Stimulated activated CD8-positive, alpha-beta memory T cell treated with anti-CD3 and anti-CD28 coated beads, Interleukin-7, amount 100 ng/mL, for 4 hours (primary cell): ENCODE measurements around the gene CDH1.
"Not testable (repeated sequence)": the region's sequence is repeated elsewhere in the genome, so short reads cannot be mapped to it uniquely, and the experiment has no call there.

Experiments used
- DNase-seq, 2 donors: peaks; one replicate each; pipeline ENCODE4 v3.0.0-alpha.2; 2020; ENCODE audit warnings: low read depth in 2 of 2

The CDH1 gene

DNA sequence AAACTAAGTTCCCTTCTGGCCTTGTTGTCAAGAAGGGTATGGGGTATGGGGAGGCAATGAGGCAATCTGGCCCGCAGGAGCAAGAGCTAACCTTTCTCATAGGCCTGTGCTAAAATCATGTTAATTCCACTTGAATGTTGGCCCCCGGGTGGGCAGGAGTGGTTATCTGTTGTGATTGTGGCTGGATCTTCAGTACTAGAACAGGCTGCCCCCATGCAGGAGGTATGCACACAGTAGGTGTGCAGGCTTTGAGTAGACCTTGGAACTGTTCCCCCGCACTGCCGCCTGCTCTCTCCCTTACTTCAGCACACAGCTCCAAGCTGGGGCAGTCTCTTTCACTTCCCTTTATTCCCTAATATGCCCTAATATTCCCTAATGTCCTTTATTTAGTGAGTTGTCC lies 53.9 kb downstream of the CDH1 start:
- DNase-seq = no peak

DNA sequence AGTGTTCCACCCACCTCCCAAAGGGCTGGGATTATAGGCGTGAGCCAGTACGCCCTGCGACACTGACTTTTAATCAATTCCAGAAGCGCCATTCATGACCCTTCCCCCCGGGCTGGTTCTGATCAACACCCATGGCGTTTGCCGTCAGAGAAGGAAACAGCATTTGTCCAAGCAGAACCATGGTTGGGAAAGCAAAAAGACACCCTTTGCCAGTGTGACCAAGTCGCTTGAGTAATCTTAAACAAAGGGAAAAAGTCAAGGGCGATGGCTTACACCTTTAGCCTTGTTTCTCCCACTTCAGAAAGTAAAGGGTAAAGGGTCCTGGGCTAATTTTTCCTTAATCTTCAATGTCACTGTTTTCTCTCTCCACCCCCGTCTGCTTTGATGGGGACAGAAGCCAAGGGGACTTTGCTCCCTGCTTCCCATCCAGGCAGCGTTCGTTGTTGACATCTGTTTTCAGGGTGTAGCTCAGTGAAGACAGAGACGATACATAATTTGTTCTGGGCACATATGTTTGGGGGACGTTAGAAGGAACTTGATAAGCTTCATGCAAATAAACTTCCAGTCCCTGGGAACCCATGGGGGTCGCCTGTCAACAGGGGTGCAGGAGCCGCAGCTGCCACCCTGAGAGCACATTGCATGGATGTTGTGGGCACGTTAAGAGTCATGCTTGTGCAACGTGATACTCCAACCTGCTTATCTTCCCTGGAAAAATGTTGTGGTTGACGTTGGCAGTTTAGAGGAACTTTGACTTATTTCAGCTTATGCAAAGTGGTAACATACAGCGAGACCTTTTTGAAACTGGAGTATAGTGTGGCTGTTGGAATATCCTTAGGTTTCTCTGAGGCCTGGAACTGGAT lies 55.6 kb downstream of the CDH1 start:
- DNase-seq = no peak

DNA sequence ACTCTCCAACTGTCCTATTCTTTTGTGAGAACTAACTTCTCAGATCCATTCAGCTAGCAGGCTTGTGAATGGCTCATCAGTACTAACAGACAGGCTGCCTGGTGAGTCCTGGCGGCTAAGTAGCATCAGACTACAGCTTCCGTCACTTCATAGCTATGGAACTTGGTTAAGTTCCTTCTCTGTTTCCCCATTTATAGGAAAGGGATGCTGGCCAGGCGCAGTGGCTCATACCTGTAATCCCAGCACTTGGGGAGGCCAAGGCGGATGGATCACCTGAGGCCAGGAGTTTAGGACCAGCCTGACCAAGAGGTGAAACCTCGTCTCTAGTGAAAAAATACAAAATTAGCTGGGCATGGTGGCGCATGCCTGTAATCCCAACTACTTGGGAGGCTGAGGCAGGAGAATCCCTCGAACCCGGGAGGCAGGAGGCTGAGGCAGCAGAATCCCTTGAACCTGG lies 56.3 kb downstream of the CDH1 start:
- DNase-seq = no peak

DNA sequence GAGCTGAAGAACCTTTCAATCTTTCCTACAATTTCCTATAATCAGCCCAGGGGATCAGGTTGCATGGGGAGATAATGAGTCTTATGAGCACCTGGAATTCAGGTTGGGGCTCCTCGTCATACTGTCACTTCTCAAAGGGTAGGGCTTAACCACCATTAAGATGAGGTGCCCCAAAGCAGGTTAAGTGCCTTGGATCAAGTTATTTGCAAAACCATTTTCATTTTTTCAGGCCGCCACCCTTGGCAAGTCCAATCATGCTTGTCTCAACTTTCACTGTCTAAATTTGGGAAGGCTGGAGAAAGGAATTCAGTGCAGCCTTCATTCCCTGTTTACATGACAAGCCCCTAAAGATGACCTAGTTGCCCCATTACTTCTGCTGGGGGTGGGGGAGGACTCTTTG lies 61.3 kb downstream of the CDH1 start:
- DNase-seq = no peak

DNA sequence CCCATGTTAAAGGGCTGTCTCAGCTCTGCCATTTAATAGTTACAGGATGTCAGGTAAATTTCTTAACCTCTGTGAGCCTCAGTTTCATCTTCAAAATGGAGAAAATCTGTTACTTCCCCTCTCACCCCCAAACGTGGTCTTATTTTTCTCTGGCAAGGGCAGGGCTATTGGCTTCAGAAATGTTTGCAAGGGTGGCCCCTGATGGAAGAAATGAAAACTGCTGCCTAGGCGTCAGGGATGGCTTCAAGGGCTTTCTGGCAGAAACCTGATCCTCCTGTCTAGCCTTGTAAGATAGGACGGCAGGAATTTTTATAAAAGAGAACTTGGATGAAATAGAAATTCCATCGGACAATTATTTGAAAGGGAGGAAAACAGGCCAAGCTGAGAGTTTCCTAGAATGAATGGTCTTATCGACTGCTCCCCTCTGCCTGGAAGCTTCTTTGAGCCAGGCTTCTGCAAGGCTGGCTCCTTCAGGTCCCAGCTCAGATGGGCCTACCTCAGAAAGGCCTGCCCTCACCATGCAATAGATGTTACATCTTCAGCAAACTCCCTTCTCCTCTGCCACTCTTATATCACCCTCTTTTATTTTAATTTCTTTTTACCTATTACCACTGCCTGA lies 63.3 kb downstream of the CDH1 start:
- DNase-seq = peak; percentile 5 to 6

DNA sequence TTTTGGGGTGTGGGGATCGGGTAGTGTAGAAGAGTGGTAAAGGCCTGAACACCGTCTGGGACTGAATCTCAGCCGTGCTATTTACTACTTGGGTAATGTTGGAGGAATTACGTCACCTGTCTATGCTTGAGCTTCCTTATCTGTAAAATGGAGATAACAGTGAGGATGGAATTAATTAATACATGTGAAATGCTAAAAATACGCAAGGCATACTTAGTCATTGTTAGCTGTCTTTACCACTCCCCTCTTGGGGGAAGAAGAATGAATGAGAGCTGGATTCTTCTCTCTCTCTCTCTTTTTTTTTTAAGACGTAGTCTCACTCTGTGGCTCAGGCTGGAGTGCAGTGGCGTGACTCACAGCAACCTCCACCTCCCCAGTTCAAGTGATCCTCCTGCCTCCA lies 65.1 kb downstream of the CDH1 start:
- no peak for DNase-seq

DNA sequence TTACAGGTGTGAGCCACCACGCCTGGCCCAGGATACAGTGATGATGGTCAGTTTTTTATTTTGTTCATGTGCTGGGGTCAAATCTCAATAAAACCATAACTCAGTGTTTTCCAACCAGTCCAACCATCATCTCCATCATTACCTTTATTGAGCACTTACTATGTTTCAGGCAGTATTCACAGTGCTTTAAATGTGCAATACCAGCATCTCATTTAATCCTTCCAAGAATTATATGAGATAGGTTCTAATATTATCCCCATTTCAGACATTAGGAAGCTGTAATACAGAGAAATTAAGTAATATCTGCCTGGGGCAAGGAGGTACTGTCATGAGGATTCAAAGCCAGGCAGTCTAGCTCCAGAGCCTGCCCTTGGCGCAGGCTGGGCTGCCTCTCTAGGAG lies 69.3 kb downstream of the CDH1 start:
- DNase-seq = no peak

DNA sequence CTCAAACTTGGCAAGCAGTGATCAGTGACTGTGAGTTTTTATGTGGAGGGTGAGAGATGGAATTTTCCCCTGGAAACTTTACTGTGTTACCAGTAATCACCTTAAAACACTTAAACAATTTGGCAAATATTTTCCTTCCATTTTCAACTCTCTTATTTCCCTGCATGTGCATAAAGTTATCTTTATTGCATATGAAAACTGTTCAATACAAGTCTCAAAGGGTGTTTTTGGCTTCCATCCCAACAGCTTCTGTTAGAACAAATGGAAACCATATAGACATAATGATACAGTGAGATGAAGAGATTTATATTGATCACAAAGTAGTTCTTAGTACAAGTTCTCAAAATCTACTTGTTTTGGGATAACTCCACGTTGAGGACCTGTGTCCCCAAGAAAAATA lies 69.9 kb downstream of the CDH1 start:
- no peak for DNase-seq

DNA sequence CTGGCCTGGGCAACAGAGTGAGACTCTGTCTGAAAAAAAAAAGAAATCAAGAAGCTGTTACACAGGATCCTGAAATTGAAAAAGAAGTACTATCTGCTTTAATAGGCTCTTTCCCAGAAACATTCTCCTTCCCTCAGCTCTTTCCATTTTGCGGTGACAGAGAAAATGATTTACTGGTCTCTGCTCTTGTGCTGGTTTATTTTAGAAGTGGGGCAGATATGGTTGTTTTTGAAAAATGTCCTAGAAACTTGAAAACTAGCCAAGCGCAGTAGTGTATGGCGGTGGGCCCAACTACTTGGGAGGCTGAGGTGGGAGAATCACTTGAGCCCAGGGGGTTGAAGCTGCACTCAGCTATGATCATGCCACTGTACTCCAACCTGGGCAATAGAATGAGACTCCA lies 77.4 kb downstream of the CDH1 start:
- no peak for DNase-seq

DNA sequence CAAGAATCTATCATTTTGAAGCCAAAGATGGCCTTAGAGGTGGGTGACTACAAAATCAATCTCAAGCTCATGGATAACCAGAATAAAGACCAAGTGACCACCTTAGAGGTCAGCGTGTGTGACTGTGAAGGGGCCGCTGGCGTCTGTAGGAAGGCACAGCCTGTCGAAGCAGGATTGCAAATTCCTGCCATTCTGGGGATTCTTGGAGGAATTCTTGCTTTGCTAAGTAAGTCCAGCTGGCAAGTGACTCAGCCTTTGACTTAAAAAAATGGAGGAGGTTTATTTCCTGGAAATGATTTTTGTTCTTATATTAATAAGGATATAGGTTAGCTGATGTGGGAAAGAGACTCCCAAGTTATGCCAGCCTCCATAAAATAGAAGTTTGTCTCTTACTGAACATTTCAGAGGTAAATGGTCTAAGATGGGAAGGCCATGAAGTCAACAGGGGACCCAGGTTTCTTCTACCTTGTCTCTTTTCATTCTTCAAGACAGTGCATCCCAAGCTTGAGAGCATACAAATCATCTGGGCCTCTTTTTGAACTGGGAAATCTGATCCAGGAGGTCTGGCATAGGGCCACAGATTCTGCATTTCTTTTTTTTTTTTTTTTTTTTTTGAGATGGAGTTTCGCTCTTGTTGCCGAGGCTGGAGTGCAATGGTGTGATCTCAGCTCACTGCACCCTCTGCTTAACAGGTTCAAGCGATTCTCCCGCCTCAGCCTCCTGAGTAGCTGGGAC lies 86.5 kb downstream of the CDH1 start:
- no peak for DNase-seq

DNA sequence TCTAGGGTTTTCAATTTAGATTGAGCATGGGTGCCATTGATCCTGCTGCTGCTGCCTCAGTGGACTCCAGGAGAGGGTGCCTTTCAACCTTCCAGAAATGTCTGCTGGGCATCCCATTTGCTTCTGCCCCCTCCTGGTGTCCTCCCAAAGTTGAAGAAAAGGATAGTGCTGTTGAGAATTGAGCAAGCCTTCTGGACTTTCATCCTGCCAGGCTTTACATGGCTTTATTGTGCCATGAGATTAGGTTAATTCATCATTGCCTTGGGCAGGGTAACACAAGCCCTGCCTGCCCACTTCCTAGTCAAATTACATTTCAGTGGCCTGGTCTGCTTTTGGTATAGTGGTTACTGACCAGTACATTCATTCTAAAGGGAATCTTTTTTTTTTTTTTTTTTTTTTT lies 88.3 kb downstream of the CDH1 start:
- no peak for DNase-seq

DNA sequence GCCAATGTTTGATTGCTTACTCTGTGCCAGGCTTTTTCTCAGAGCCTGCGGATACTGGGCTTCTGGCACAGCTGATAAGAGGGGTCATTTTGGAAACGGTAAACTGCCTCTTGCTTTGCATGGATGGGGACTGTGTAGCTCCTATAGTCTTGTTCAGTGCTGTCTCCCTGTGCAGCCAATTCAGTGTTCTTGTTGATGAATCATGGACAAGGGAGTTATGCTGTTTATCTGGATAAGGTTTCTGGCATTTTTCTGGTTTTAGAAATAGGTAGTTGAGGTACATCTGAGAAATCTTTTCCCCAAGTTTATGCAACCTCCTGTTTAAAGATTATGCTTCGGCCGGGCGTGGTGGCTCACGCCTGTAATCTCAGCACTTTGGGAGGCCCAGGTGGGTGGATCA lies 89.6 kb downstream of the CDH1 start:
- no peak for DNase-seq

DNA sequence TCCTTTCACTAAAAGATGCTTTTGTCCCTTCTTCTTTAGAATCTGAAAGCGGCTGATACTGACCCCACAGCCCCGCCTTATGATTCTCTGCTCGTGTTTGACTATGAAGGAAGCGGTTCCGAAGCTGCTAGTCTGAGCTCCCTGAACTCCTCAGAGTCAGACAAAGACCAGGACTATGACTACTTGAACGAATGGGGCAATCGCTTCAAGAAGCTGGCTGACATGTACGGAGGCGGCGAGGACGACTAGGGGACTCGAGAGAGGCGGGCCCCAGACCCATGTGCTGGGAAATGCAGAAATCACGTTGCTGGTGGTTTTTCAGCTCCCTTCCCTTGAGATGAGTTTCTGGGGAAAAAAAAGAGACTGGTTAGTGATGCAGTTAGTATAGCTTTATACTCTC lies 96.2 kb downstream of the CDH1 start:
- DNase-seq = no peak

DNA sequence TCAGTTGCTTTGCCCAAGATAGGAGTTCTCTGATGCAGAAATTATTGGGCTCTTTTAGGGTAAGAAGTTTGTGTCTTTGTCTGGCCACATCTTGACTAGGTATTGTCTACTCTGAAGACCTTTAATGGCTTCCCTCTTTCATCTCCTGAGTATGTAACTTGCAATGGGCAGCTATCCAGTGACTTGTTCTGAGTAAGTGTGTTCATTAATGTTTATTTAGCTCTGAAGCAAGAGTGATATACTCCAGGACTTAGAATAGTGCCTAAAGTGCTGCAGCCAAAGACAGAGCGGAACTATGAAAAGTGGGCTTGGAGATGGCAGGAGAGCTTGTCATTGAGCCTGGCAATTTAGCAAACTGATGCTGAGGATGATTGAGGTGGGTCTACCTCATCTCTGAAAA lies 97.5 kb downstream of the CDH1 start:
- DNase-seq = no peak

DNA sequence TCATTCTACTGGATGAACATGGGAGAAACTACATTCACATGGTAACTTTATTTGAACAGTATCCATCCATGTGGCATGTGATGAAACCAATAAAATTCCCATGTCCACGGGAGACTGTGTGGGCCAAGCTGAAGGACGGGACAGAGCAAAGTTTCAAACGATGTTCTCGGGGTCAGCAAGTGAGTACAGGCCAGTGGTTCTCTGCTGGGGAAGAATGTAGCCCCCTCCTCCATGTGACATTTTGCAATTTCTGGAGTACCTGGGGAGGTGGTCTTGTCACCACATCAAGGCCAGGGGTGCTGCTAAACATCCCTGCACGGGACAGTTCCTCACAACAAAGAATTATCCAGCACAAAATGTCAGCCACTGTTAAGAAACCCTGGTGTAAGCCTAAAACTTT lies 98.9 kb downstream of the CDH1 start:
- DNase-seq = no peak

DNA sequence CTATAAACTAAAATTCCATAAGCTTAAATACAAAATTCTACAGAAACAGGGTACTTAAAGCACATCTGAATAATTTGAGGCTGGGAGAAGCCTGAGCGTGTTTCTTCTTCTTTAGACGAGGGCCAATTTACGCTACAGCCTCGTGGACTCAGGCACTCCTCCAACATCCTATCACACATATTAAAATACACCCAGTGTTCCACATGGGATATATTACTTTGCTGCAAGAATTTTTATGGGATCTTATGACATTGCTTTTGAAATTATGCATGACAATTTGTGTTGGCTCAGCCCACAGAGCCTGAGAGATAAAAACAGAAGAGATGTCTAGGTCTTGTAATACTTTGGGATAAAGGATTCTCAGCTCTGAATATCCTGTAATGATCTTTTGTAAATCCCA lies 102.7 kb downstream of the CDH1 start:
- no peak for DNase-seq

DNA sequence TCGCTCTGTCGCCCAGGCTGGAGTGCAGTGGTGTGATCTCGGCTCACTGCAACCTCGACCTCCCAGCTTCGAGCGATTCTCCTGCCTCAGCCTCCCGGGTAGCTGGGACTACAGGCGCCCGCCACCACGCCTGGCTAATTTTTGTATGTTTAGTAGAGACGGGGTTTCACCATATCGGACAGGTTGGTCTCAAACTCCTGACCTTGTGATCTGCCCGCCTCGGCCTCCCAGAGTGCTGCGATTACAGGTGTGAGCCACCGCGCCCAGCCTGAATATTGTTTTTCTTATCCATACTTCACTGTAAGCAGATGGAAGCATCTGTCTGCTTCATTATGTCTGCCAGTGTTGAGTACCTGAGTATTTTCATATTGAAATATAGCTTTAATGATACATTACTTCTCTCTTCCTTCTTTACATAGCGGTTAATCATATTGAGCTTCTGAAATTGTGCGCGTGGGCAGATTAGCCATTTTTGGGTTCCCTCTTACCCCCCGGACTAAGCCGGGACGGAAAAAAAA lies 105.9 kb downstream of the CDH1 start:
- not testable (repeated sequence) for DNase-seq

DNA sequence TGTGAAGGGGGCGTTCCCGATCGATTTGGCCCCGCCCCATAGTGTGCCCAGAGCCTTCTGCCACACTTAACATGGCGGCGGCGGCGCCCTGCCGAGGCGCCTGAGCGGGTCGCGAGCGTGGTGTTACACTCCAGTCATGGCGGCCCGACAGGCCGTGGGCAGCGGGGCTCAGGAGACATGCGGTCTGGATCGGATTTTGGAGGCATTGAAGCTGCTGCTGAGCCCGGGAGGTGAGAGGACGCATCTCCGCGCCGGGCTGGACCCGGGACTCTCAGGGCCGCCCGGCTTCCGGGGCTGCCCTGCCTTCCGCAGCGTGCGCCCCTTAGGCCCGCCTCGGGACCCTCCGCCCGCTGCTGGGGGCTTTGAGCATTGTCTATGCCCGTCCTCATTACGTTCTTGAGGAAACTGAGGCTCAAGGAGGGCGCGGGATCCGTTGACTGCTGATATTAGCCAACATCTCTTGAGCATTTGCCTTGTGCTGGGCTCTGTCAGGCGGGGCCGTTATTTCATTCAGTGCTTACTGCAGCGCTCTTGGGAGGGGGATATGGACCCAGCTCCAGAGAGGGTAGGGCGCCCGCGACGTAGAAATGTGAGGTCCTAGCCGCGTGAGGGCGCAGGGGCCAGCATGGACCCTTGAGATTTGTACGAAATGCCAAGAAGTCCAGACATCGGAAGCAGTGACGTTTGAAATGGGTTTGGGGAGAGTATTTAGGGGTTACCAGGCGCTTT lies 106.6 kb downstream of the CDH1 start, which contains the start of gene TANGO6:
TANGO6 (plus strand) TSS at position 50 of the 729 bp plus-strand sequence; CDS start at position 137, 87 bp downstream.
- DNase-seq = peak; percentile 86 to 88

DNA sequence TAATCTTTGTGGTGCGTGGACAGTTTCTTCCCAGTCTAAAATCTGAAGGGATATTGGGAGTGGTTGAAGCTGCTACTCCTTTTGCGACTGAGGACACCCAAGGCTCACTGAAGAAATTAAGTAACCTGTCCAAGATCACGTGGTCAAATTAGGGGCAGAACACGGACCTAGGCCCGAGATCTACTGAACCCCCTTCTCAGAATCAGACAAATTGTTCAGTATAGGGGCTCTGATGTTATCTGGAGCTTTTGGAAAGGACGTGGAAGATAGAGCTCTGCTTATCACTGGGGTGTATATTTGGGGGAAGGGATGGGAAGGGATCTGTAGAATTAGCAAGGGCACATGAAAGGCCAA lies 107.1 kb downstream of the CDH1 start:
- DNase-seq = no peak

DNA sequence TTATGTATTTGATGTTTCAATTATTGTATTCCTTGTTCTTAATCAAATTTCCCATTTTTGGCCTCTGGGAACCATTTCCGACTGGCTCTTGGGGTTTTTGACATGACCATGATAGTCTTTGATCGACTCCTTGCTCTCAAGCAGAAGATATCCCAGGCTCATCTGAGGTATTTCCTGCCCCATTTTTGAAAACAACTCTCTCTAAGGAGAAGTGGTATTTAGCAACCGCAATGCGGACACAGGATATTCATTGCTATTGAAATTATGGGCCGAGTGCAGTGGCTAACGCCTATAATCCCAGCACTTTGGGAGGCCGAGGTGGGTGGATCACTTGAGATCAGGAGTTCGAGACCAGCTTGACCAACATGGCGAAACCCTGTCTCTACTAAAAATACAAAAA lies 111.7 kb downstream of the CDH1 start:
- no peak for DNase-seq

DNA sequence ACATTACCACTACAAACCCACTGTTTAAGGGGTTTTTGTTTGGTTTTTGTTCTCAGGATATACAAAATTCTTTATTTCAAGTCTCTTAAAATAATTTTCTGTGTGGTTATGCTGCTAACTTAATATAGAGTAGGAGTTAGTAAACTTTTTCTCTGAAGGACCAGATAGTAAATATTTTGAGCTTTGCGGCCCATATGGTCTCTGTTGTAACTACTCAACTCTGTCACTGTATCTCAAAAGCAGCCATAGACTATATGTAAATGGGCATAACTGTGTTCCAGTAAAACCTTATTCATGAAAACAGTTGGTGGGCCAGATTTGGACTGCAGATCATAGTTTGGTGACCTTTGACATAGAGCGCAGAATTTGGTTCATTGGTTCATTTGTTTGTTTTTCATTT lies 113.4 kb downstream of the CDH1 start:
- DNase-seq = no peak

DNA sequence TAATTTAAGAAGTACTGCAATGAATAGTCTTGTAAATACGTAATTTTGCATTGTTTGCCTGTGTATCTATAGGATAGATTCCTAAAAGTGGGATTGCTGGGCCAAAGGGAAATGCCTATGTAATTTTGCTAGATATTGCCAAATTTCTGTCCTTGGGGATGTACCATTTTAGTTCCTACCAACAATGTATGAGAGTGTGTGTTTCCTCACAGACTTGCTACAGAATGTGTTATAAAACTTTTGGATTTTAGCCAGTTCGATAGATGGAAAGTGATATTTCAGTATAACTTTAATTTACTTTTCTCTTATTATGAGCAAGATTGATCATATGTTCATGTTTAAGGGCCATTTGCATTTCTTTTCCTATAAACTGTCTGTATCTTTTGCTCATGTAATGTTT lies 114.5 kb downstream of the CDH1 start:
- no peak for DNase-seq
